NCI-H2171 (cell line): Measurements from ENCODE around the gene ERVFRD-1.

ENCODE experiments used
- DNase-seq: peaks from one replicate; lab custom pipeline; 2025; lab: John Stamatoyannopoulos, UW

The ERVFRD-1 gene, protein sequence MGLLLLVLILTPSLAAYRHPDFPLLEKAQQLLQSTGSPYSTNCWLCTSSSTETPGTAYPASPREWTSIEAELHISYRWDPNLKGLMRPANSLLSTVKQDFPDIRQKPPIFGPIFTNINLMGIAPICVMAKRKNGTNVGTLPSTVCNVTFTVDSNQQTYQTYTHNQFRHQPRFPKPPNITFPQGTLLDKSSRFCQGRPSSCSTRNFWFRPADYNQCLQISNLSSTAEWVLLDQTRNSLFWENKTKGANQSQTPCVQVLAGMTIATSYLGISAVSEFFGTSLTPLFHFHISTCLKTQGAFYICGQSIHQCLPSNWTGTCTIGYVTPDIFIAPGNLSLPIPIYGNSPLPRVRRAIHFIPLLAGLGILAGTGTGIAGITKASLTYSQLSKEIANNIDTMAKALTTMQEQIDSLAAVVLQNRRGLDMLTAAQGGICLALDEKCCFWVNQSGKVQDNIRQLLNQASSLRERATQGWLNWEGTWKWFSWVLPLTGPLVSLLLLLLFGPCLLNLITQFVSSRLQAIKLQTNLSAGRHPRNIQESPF

DNA sequence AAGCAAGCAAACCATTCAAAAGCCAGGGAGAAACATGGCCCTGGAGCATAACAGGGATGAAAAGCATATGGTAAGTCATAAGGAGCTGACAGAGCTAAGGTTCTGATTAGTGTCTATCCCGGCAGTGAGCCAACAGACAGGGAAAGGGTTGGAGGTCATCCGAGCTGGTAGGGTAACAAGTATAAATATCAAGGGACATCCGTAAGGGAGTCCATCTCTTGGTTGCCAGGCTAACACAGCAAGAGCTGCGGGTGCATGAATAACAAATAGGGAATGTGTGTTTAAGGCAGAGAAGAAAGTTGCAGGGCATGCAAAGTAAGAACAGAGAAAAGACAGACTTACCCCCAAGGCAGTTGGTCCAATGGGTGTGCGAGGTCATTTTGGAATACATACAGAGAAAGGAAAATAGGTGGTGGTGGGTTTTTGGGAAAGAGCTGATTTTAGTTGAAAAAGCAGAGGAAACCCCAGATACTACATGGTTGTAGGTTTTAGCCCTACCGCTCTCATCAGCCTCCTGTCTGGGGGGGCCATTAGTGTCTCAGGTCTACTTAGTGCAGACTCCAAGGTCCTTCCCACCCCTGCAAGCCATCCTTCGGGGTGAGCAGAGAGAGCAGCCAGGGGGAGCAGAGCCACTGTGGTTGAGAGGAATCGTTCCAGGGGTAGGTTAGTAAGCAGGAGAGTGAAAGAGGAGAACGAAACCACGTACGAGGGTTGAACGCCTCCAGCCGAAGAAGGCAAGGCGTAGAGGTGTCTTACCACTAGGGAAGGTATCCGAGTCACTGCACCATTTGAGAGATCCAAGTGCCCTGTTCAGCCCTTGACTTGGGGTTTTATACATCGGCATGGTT, at the start of gene ERVFRD-1:
ERVFRD-1 (minus strand) TSS at position 805 of the 848 bp plus-strand sequence. CDS start 6,415 bp downstream, outside the sequence.
- no peak for DNase-seq

DNA sequence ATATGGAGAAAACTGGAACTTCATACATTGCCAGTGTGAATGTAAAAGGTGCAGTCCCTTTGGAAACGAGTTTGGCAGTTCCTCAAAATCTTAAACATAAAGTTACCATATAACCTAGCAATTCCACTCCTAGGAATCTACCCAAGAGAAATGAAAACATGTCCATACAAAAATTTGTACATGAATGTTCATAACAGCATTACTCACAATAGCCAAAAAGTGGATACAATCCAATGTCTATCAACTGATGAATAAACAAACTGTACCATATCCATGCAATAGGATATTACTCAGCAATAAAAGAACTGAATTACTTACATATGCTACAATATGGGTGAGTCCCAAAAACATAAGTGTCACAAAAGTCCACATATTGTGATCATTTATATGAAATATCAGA, 48.7 kb upstream of the ERVFRD-1 start:
- no peak for DNase-seq

DNA sequence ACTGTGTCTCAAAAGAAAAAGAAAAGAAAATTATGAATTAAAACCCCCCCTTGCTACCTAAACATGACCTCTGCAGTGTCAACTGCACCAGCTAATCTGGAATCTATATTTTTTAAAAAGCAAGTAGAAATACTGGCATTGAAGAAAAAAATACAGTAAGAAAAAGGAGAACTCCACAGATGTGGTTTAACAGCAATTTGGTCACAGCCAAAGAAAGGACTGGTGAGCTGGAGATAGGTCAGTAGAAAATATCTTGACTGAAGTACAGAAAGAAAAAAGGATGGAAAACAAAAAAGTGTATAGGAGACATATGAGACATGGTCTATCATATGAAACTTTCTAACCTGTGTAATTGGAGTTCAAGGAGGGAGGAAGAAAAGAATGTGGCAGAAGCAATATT, 44.1 kb upstream of the ERVFRD-1 start:
- DNase-seq = no peak

DNA sequence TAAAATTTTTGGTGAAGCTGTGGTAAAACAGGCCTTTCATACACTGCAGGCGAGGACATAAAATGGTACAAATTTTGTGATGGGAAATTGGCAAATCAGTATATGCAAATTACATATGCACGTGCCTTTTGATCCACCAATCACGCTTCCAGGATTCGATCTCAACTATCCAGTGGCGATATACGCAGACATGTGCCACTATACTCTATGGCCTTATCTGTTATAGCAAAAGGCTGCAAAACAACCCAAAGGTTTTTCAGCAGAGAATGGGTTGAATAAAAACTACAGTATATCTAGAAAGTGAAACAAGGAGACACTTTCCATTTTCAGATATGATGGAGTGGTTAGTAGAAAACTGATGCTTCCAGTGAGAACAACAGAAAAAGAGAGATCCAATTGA, 41.9 kb upstream of the ERVFRD-1 start:
- no peak for DNase-seq

DNA sequence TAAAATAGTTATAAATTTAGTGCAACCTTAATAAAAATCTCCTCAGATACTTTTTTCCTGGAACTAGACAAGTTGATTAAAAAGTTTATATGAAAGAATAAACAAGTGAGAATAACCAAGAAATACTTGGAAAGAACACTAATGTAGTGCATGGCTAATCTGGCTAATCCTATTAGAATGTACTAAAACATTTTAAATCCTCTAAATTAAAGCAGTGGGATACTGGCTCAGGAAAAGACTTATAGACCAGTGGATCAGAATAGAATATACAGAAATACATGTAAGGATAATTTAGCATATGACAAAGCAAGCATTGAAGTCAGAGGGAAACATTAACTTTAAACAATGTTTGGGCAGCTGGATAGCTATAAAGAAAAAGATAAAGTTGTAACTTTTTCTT, 41.1 kb upstream of the ERVFRD-1 start:
- DNase-seq = no peak

DNA sequence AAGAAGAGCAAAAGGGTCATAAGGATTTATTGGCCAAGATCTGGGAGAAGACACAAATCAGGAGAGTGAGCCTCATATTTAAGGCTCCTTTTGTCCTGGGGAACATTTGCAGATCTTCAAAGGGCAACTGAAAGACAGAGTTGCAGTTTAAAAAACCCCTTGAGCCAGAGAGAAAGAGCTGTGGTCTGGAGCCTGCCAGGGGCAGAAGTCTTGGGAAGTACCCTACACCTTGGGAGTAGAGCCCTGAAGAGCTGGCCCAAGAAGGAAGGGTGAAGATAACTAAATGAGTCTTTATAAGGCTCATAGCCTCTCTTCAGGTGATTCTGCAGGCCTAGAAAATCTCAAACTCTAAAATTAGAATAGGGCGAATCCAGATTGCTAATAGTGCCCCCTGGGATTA, 40.0 kb upstream of the ERVFRD-1 start:
- DNase-seq = no peak

DNA sequence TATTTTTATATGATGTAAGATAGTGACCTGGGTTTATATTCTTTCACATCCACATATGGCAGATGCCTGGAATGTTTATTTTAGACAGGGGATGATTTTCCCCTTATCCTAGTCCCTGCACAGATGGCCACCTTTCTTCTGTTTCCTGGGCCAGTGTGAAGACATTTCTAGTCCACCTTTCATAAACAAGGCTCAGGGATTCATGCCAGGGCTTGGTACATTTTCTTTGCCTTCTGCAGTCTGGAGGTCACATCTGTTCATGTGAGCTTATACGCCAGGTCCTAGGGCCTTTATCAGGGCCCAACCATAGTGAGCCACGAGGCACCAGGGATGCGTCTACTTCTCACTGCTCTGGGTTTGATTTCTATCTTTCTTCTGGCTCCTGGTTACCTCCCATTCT, 38.0 kb upstream of the ERVFRD-1 start:
- peak; percentile 12 for DNase-seq

DNA sequence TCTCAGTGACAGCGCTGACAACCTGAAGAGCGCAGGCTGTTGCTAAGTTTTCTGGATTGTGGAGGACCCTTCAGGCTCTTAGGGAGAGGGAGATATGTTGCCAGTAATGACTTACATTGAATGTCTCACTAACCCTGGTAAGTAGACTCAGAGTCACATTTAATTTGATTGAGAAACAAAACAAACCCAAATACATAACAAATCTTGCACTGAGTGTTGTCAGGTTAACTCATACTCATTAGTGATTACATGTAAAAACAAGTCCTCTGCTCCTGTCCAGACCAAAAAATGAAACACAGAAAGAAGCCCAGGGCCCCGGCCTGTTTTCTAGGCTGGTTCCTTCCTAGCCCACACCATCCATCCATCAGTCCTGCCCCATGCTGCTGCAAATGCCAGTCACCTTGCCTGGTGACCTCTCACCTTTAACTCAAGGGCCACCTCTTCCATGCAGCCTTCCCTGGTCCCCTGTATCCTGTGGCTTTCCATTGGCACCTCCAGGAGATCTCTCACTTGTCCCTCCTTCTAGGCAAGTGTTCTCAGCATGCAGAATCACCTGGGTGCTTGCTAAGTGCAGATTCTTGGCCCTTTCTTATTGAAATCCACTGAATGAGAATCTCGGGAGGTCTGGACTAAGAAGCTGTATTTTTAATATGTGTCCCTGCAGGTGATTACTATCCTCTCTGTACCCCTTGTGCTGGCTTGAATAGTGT, 34.7 kb upstream of the ERVFRD-1 start:
- no peak for DNase-seq

DNA sequence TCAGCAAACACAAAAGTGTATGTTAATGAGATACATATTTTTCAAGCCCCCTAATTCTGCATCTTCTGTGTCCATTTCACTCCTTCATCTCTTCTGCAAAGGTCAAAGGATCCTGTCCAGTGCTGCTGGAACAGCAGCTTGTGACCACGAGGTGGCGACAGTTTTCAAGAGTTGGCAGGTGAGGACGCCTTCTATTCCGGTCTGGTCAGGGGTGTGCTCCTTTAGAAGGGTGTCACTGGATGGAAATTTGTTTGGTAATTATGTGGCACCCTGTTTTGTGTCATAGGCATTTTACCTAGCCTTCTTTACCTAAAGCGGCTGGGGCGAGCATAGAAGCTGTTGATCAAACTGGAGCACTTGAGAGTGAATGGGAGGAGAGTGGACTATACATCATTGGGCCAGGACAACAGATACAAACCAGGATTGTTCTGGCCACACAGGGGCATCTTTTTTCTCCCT, 32.9 kb upstream of the ERVFRD-1 start:
- peak; percentile 11 for DNase-seq

DNA sequence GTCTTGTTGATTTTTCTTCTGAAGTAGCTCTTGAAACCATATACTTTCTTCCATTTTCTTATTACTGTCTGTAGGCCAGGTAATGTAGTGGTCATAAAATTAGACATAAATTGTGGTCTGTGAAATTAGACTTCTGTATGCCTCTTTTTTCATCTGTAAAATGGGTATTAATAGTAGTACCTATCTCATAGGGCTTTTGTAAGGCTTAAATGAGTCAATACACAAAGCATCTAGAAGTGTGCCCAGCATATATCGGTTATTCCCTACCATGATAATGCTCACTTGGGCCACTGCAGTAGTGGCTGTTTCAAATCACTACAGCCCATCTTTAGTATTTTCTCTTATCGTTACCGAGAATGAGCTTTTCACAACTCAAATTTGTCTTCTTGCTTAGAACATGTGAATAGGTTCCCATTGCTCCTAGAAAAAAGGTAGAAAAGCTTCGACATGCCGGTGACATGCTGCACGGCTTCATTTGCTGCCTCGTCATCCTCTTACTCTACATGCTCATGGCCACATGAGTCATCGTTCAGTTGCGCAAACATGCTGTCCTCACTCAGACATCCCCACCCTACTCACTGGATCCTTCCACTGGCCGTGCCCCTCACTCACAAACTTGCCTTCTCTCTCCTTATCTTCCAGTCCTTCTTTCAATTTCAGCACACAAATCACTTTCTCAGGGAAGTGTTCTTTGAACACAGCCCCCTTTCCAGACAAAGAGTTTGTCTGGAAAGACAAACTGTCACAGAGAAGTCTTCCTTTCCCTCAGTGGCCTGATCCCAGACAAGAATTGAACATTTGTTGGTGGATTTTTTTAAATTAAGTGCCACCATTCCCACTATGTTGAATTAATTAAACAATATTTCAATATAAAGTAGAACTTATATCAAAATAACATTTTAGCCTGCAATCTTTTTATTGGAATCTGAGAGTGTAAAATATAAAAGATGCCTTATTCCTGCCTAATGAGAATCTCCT, 32.2 kb upstream of the ERVFRD-1 start:
- no peak for DNase-seq

DNA sequence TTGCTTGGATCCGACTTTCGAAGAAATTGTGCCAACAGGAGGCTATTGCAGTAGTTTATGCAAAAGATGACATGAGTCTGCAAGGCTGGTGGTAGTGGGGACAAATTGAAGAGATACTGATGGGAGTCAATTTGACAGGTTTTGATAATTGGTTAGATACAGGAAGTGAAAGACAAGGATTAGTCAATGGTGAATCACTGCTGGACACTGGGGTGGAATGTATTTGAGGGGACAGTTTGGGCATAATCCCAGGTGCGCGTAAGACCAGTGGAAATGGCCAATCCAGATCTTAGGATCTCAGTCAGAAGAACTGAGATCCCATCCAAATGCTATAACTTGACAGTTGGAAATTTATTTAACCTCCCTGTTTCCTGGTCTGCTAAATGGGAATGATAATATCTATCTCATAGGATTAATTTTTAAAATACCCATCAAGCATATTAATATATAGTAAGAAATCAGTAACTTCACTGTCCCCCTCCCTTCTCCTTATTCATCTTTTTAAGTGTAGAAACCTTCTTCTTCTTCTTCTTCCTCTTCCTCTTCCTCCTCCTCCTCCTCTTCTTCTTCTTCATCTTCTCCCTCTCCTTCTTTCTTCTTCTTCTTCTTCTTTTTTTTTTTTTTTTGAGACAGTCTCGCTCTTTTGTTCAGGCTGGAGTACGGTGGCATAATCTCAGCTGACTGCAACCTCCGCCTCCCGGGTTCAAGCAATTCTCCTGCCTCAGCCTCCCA, 30.9 kb upstream of the ERVFRD-1 start:
- DNase-seq = no peak

DNA sequence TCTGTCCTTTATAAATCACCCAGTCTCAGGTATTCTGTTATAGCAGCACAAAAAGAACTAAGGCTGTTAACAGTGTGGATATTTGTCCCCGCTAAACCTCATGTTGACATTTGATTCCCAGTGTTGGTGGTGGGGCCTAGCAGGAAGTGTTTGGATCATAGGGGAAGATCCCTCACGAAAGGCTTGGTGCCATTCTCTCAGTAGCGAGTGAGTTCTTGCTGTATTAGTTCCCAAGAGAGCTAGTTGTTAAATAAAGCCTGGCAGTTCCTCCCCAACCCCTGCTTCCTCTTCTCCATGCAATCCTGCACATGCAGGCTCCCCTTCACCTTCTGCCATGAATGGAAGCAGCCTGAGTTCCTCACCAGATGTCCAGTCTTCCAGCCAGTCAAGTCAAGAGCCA, 29.8 kb upstream of the ERVFRD-1 start:
- DNase-seq = no peak

DNA sequence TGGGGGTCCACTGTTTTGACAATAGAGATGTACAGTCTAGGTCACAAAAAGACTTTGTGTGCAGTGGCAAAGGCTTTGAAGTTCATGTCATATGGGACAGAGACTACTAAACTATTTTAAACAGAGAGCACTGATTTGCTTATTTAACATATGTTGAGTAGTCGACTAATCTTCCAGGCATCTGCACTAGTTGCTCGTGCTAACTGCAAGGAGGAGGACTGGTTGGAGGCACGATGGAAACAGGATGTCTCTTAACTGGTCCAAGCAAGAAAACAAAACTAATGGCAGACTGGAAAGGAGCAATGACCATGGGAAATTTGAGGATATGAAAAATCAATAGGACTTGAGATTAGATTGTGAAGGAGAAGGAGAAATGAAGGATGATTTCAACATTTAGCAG, 28.5 kb upstream of the ERVFRD-1 start:
- DNase-seq = no peak

DNA sequence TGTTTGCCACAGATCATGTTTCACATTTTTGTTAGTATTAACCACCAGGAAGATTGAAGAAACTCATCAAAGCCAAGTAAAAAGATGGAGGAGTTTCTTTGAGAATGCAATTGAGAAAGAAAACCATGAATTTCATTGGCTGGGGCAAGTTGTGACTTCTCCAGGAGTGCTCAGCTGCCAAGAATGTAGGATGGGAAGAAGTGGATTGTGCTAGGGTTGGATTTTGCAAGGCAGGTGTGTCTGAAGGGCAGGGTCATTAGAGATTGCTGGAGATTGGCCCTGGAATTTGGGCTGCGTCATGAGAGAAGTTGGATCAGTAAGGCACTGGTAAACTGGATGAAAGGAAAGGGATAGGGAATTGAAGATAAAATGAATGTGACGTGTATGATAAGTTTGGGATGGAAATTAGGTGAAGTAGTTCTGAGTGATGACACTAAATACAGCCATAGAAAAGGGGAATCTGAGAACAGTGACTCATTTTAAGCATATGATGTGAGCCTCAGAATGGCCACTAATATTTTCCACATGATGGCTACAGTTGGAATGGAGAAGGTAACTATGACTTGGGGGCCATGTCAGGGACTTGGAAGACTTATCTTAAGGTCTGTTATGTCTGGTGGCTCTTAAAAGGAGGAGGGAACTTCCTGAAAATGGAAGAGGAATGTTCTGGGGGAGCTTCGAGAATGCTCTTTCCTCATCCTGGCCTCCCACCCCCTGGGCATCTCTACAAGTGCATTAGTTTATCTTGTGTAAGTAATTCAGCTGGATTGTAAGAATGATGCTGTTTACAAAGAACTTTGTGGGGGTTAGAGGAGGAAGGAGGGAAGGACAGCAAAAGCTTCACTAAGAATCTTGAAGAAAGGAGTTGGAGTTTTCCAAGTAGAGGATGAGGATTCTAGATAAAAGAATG, 27.8 kb upstream of the ERVFRD-1 start:
- no peak for DNase-seq

DNA sequence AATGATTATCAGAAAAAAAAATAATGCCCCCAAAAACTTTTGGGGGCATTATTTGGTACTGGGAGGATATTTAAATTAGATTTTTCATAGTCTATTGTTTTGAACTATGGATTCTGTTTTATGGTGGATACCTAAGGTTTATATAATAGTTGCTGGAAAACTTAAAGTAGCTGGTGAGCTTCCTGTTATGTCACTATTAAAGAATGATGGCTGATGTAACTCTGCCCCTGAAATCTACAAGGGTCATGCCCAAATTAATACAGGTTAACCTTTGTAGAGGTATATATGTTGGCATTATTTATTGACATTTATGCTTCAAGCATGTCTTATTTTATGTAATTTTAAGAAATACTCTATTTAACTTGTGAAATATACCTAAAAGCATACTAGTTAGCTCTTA, 25.3 kb upstream of the ERVFRD-1 start:
- DNase-seq = no peak

DNA sequence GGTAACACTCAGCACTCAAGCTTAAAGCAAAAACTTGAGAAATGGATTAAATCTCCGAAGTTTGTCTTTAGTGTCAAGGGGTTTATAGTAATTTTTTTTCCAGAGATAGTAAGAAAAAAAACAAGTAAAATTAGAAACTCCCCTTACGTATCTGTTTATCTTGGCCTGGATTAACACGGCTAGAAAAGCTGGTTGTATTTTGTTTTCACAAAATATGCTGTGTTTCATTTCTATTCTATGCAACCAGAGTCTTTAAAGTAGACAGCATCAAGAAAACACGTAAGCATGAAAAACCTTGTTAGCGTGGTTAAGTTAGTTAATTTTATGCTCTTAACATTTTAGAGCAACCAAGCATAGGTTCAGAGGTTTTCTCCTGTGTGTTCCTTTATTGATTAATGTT, 21.8 kb upstream of the ERVFRD-1 start:
- DNase-seq = no peak

DNA sequence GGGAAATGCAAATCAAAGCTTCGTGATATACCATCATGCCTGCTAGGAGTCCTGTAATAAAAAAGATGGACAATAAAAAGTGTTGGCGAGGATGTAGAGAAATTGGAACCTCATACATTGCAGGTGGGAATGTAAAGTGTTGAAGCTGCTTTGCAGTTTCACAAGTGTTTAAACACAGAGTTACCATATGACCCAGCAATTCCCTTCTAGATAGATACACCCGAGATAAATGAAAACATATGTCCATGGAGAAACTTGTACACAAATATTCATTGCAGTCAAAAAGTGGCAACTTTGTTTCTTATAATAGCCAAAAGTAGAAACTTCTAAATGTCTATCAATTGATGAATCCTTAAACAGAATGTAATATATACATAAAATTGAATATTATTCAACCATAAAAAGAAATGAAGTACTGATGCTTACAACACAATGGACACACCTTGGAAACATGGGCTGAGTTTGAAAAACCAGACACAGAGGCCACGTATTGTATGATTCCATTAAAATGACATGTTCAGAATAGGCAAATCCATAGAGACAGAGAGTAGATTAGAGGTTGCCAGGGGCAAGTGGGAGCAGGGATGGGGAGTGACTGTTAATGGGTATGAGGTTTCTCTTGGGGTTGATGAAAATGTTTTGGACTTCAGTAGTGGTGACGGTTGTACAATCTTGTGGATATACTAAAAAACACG, 20.8 kb upstream of the ERVFRD-1 start:
- no peak for DNase-seq

DNA sequence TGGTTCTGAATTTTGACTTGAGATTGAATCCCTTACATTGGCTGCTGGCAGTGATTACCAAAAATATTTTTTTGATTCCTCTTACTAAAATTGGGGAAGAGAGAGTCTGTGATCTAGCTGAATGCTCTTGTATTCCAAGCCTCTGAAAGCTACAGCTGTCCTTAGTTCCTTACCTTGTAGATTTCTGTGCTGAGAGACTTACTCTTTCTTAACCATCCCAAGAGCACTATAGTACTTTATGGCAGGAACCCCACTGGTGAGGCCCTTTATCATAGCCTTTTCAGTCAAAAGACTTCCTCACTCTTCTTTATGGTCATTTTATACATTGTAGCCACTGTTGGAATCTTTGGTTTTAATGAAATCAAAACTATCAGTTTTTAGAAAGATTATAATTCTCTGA, 19.1 kb upstream of the ERVFRD-1 start:
- DNase-seq = no peak
